NCI-H82 treated with DMSO at 0.1 percent for 48 hours (cell line): ENCODE measurements around the gene NPHP4.

ENCODE experiments used
- DNase-seq: peaks from one replicate; lab custom pipeline; 2025; ENCODE audit not compliant: unreplicated experiment; lab: John Stamatoyannopoulos, UW

The NPHP4 gene

GRCh38 chr1:5915587-5916571 is 76.3 kb downstream of the NPHP4 start:
- no peak for DNase-seq

DNA sequence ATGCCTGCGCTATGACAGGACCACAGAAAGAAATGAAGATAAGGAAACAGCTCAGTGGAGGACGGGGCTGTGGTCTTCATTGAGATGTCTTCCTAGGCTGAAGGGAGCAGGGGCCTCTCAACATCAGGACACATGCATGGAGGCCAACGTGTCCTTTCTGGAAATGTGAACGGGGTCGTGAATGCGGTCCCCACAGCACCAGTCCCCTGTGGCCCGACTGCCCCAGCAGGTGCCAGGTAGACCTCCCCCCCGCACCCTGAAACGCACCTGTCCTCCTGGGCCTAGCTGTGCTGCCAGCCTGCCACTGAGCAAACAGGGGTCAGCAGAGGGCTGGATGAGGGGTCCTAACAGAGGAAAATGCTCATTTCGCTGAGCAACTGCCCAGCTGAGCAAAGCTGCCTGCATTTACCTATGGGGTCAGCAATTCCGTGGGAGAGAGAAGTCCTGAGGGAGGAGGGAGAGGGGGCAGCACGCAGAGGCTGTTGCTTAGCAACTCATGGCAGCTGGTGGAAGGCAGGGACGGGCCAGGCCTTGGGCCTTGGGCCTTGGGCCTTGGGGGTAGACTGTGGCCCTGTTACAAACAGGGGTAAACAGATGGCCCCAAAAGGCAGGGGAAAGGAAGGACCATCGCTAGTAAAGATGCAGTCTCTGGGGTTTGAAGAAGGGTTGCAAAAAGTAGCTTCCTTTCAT is 77.4 kb downstream of the NPHP4 start:
- DNase-seq = no peak

- DNase-seq = no peak
Observed at GRCh38 chr1:5913876-5914275, 78.3 kb downstream of the NPHP4 start.

GRCh38 chr1:5913078-5913845 is 79.0 kb downstream of the NPHP4 start:
- no peak for DNase-seq

DNA sequence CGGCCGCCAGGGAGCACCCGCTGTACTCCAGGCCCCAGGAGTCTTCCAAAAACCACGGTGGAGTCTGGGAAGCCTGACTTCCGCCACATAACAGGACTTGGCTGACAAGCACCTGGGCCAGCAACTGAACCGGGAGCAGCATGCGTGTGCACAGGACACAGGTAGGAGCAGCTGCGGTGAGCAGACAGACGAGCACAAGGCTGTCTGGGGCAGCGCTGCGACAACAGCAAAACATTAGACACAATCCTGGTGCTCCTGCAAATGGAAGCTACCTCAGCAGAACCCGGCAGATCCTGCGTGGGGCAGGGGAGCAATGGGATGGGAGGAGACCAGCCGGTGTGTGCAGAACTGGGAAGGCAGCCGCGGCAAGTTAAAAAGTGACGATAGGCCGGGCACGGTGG is 80.4 kb downstream of the NPHP4 start:
- DNase-seq = no peak

DNA sequence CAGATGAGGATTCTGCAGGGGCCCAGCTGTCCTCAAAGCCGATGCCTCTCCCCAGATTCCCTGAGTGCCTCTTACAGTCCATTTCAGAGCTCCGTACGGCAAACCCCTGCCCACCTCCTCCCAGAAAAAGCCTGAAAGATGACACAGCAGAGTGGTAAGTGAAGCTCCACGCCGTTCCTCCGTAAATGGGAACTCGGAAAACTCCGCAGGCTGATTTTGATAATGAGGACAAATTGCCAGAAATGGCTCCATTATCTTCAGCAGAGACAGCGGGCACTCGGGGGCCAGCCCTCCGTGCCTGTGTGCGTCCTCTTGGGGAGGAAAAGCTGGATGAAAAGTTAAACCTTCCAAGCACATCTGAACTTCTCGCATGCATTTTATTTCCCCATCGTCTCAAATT is 81.1 kb downstream of the NPHP4 start:
- no peak for DNase-seq

- no peak for DNase-seq
Observed at GRCh38 chr1:5910666-5911065, 81.6 kb downstream of the NPHP4 start.

- DNase-seq = no peak
Observed at GRCh38 chr1:5910276-5910620, 82.0 kb downstream of the NPHP4 start.

DNA sequence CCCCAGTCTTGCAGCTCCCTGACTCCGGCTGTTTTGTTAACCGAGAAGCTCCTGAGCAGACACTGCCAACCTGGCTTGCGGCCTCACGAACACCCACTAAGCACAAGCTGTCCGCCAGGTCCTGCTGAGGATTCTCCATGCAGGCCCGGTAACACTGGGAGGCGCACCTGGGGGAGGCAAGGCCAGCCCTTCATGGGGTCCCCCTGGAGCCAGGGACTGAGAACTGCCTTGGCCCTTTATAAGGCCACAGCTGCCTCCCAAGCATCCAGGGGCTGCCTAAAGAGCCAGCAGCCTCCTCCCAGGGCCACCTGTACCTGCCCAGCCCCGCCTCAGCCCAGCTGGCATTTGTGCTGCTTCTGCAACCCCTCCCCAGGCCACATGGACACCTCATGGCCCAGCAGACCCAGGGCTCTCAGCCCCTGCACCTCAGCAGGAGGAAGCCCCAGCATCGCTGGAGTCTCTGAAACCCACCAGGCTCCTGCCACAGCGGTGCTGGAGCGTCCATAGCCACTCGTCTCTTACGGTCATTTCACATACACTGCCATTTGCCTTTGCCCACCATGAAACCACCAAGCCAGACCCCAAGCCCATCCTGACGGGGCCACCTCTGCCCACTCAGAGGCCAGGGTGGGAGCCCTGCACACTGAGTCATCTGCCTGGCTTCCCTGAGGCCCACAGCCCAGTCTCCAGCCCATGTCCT is 82.5 kb downstream of the NPHP4 start:
- no peak for DNase-seq

DNA sequence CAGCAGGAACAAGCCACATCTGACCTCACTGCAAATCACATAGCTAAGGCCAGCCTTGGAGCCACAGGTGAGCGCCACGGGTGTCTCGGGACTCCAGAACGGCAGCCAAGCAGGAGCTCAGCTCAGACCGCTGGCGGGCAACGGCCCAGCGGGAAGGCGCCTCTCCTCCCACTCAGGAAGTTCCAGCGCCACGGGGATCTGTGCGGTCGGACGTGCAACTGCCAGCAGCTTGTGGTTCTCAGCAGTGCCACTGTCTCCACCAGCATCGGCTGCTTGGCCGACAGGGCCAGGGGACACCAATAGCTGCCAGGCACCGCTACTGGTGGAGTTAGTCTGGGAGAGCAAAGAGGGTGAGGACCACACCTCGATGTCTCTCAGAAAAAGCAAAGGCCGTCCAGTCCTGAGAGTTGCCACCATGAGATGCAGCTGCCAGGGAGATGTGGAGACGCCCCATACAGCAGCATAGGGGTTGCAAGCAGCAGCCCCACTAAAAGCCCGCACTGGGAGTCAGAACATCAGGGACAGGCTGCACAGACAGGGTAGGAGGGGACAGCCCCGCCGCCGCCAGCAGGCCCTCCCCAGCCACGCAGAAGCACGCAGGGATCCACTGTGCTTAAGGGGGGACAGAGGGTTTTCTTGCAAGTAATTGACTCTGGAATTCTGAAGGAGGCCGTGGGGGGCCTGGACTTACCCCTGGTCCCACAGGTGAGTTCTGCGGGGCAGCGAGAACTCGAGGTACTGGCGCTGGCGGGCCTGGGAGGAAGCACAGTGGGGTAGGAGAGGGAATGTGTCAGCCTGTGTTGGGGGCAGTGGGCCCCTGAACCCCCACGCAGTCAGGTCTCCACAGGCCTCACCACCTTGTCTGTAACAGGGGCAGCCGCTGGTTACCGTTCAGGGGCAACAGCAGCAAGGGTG is 83.5 kb downstream of the NPHP4 start:
- DNase-seq = no peak

GRCh38 chr1:5907966-5908365 is 84.3 kb downstream of the NPHP4 start:
- no peak for DNase-seq

- no peak for DNase-seq
Observed at GRCh38 chr1:5907386-5907785, 84.8 kb downstream of the NPHP4 start.

- no peak for DNase-seq
Observed at GRCh38 chr1:5906966-5907365, 85.3 kb downstream of the NPHP4 start.

DNA sequence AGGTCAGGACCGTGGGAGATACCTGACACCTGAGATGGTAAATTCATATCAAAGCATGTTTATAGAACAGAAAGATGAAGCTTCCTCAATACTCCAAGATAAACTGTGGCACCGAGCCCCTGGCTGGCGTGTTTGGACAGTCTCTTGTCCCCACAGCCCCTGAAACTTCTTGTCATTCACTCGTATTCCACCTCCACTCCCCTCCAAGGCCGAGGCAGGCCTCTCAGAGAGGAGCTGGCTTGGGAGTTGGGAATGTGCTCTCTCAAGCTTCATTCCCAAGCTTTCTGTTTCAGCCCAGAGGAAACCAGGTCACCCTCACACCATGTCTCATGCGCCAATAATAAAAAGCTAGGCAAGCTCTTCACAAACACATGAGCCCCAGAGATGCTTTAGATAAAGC is 86.1 kb downstream of the NPHP4 start:
- no peak for DNase-seq

GRCh38 chr1:5905436-5905835 is 86.8 kb downstream of the NPHP4 start:
- no peak for DNase-seq

- no peak for DNase-seq
Observed at GRCh38 chr1:5904551-5904950, 87.7 kb downstream of the NPHP4 start.

DNA sequence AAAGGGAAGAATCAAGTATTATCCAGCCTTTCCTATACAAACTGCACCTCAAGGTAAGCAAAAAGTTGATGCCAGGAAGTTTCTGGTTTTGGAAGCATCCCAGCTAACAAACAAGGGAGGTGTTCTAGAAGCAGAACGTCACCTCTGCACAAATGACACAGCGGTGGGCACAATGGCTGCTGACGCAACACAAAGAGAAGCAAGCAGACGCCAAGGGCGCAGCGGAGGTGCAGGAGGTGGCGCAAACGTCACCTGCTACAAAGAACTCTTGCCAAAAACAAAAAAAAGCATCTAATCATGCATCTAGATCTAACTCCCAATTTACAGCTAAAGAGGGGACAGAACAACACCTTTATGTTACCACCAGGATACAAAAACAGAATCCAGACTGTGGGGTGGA is 88.5 kb downstream of the NPHP4 start:
- DNase-seq = no peak

DNA sequence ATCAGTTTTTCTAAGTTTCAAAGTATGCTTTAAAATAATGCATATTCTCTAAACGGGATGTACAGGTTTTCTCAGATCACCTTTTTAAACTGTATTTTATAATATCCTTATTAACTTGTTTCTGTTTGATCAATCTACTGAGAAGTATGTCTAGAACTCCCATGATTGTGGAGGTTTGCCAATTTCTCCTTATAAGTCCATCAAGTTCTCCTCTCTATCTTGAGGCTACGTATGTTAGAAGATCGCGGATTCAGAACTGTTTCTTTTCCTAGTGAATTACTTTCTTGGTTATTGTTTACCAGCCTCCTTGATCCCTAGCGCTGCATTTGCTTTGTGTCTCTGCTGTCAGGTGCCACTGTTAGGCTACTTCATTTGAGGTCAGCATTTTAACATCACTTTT is 89.2 kb downstream of the NPHP4 start:
- DNase-seq = no peak

DNA sequence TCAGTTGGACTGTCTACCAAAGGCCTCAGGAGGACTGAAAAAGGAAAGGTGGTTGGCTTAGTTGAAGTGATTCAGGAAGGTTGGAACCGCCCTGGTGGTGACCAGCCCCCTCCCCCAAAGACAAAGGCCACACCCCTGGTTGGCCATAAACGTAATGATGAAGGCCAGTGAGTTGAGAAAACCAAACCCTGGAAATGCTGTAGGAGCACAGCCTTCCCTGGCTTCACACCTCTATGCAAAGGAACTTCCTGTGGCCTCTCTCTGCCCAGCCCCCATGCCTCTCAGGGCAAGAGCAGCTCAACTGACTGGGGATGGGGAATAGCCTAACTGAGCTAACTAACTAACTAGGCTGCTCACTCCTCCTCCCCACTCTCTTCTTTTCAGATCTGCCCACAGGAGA is 90.4 kb downstream of the NPHP4 start:
- no peak for DNase-seq

- no peak for DNase-seq
Observed at GRCh38 chr1:5901150-5901549, 91.1 kb downstream of the NPHP4 start.
